22Rv1 (cell line): ENCODE measurements around the gene PDGFRB.

ENCODE experiments used
- H3K27ac ChIP-seq: fragments of 450-650 bp; 2 replicates; pipeline ENCODE4 v1.5.1; 2017
- CTCF ChIP-seq: fragments of 450-650 bp; IDR thresholded peaks from 2 replicates; pipeline ENCODE4 v1.5.1; 2017; ENCODE audit warnings: mild to moderate bottlenecking
- ZFX ChIP-seq: fragments of 450-650 bp; IDR thresholded peaks from 2 replicates; pipeline ENCODE4 v1.6.1; 2017; ENCODE audit warnings: antibody characterized with exemption, borderline replicate concordance

Gene PDGFRB

GRCh38 chr5:150188146-150188842 lies 32.6 kb upstream of the PDGFRB start:
- H3K27ac ChIP-seq: no peak overlapping the region
- TF ChIP-seq ZFX (no peak), CTCF (no peak)

GRCh38 chr5:150186897-150187296 lies 31.3 kb upstream of the PDGFRB start:
- H3K27ac ChIP-seq: no peak overlapping the region
- TF ChIP-seq ZFX (no peak), CTCF (no peak)

- no peak for TF ChIP-seq CTCF
- no peak for TF ChIP-seq ZFX
- no peak overlapping the region for H3K27ac ChIP-seq
Measured at GRCh38 chr5:150186137-150186536, 30.5 kb upstream of the PDGFRB start.

- 0 out of 2 replicates have a peak overlapping the region, but pooled peaks have one; percentile 17 for H3K27ac ChIP-seq
- no peak for TF ChIP-seq CTCF
- TF ChIP-seq ZFX: no peak
Measured at GRCh38 chr5:150184990-150185912, 29.6 kb upstream of the PDGFRB start.

- no peak overlapping the region for H3K27ac ChIP-seq
- no peak for TF ChIP-seq CTCF
- TF ChIP-seq ZFX: no peak
Measured at GRCh38 chr5:150184006-150184405, 28.4 kb upstream of the PDGFRB start.

- no peak overlapping the region for H3K27ac ChIP-seq
- TF ChIP-seq ZFX: no peak
- no peak for TF ChIP-seq CTCF
Measured at GRCh38 chr5:150183436-150183835, 27.8 kb upstream of the PDGFRB start.

- TF ChIP-seq CTCF: no peak
- no peak for TF ChIP-seq ZFX
- H3K27ac ChIP-seq: no peak overlapping the region
Measured at GRCh38 chr5:150182774-150183173, 27.1 kb upstream of the PDGFRB start.
